ENCODE data around the gene ERO1A. TPM values are rescaled to one million over a fixed set of nuclear protein-coding genes. Genes with fewer than 3 reads are reported as not detected.
"Not testable (repeated sequence)": the region's sequence is repeated elsewhere in the genome, so short reads cannot be mapped to it uniquely, and the experiment has no call there.

Gene ERO1A
- total RNA-seq, 1 experiment from 2014 or later = 118 TPM

DNA sequence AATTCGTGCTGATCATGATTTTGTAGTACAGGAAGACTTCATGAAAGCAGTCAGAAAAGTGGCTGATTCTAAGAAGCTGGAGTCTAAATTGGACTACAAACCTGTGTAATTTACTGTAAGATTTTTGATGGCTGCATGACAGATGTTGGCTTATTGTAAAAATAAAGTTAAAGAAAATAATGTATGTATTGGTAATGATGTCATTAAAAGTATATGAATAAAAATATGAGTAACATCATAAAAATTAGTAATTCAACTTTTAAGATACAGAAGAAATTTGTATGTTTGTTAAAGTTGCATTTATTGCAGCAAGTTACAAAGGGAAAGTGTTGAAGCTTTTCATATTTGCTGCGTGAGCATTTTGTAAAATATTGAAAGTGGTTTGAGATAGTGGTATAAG, 32.2 kb upstream of the ERO1A start:
- intact Hi-C loops (cut with micrococcal nuclease); ATAC-seq; BruUV-seq (replicated peaks); POLR2A ChIA-PET; H3K4me3 ChIP-seq (replicated peaks in 1 of 2; ENCODE audit: low read depth in 1 of 2, low read length in 2 of 2); H3K27ac ChIP-seq (ENCODE audit: low read depth, low read length); H3K9me3 ChIP-seq (ENCODE audit: control insufficient read depth in 1 of 2, insufficient read depth in 1 of 2, low read depth in 1 of 2, low read length in 2 of 2); H2AFZ ChIP-seq (ENCODE audit: low read depth, low read length, poor library complexity, severe bottlenecking); H3K4me2 ChIP-seq (ENCODE audit: low read length); RAD21 ChIA-PET (ENCODE audit: low non-redundant PET in 1 of 2, low total read pairs in 2 of 2, uncharacterized antibody in 2 of 2, unreplicated experiment in 2 of 2); H3K27me3 ChIP-seq (ENCODE audit: insufficient read depth, low read length); DNase-seq (ENCODE audit: low read depth, low spot score); H3K9ac ChIP-seq (ENCODE audit: low read length); H3K9me2 ChIP-seq (ENCODE audit: insufficient read depth); CTCF ChIA-PET: not testable (repeated sequence)
- Histone ChIP-seq H3K36me3 (ENCODE audit: control insufficient read depth in 1 of 2, insufficient read depth in 2 of 2, low read length in 2 of 2) (peaks cover 29 to 47% of the 10 kb centered on the region in 2 experiments; a peak in 3 of 4 replicates), H4K20me1 (ENCODE audit: insufficient read depth) (peaks cover 11% of the 10 kb centered on the region; the same call in 1 of the 2 replicates), H3K79me2 (ENCODE audit: insufficient read depth, low read length) (peaks cover 50% of the 10 kb centered on the region), H3K4me1 (ENCODE audit: control insufficient read depth in 1 of 2, insufficient read depth in 2 of 2, low read length in 2 of 2) (peaks cover 6 to 14% of the 10 kb centered on the region in 2 experiments)

DNA sequence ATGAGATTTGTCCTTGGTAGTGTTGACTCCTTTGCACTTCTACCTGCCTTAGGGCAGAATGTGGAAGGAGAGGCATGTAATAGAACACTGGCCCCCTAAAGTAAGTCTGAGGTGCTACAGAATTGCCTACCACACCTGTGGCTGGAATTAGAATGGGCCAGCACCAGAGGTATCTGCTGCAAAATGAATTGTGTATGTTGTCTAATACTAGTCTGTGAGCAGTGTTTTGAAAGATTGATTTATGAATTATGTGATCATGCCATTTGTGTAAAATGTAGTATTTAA, 28.9 kb upstream of the ERO1A start:
- RAD21 ChIA-PET (ENCODE audit: low non-redundant PET in 1 of 2, low total read pairs in 2 of 2, uncharacterized antibody in 2 of 2, unreplicated experiment in 2 of 2) = no interaction called here

More for the DNA sequence above, 28.9 kb upstream of the ERO1A start:
- H3K36me3 ChIP-seq (ENCODE audit: control insufficient read depth in 1 of 2, insufficient read depth in 2 of 2, low read length in 2 of 2) = peaks cover 56 to 65% of the 10 kb centered on the region in 2 experiments
- TF ChIP-seq FOSL1 (IDR thresholded peaks at IDR 0.05; ENCODE audit: low read depth) = no peak
- no peak for TF ChIP-seq REST (IDR thresholded peaks at IDR 0.05; ENCODE audit: low read depth)
- TF ChIP-seq TCF7L2 (IDR thresholded peaks at IDR 0.05; ENCODE audit: borderline replicate concordance, extremely low read depth, insufficient read depth, insufficient read length) = no peak
- BruUV-seq (replicated peaks) = no TSS peak
- peaks cover 53% of the 10 kb centered on the region for H3K79me2 ChIP-seq (ENCODE audit: insufficient read depth, low read length)
- DNase-seq (ENCODE audit: low read depth, low spot score) (no peak), ATAC-seq (peak; percentile 64)
- H3K4me1 ChIP-seq (ENCODE audit: control insufficient read depth in 1 of 2, insufficient read depth in 2 of 2, low read length in 2 of 2) = peaks cover 2 to 3% of the 10 kb centered on the region in 2 experiments; a peak in 3 of 4 replicates
- CTCF ChIA-PET = no interaction called here
- no peak overlapping the region for H2AFZ ChIP-seq (ENCODE audit: low read depth, low read length, poor library complexity, severe bottlenecking)
- H3K27ac ChIP-seq (ENCODE audit: low read depth, low read length) = no peak overlapping the region
- no peaks in the 10 kb centered on the region for H3K9me2 ChIP-seq (ENCODE audit: insufficient read depth)
- H3K9ac ChIP-seq (ENCODE audit: low read length) = no peak overlapping the region
- H3K27me3 ChIP-seq (ENCODE audit: insufficient read depth, low read length) = no peaks in the 10 kb centered on the region
- no peak overlapping the region for H3K4me2 ChIP-seq (ENCODE audit: low read length)
- H4K20me1 ChIP-seq (ENCODE audit: insufficient read depth) = peaks cover 15% of the 10 kb centered on the region; the same call in 1 of the 2 replicates
- POLR2A ChIA-PET = interaction anchor here (1.2 kb wide), 1 partner anchor 19 kb away, joined by 3 read pairs; no protein-coding TSS in a partner anchor
- H3K4me3 ChIP-seq (replicated peaks in 1 of 2; ENCODE audit: low read depth in 1 of 2, low read length in 2 of 2) = no peak overlapping the region
- intact Hi-C loops (cut with micrococcal nuclease) = no loop called here
- H3K9me3 ChIP-seq (ENCODE audit: control insufficient read depth in 1 of 2, insufficient read depth in 1 of 2, low read depth in 1 of 2, low read length in 2 of 2) = no peaks in the 10 kb centered on the region
